Smooth muscle cell (in vitro differentiated cells): Measurements from ENCODE around the gene KIAA1671. TPM values are rescaled to one million over a fixed set of nuclear protein-coding genes. Genes with fewer than 3 reads are reported as not detected.

Experiments used
- DNase-seq: peaks from one replicate; lab custom pipeline; 2025; ENCODE audit not compliant: unreplicated experiment; lab: John Stamatoyannopoulos, UW
- H2AFZ ChIP-seq: fragments of 200-600 bp; sonication (generic); 2 replicates; pipeline ENCODE4 v1.6.0; 2016; ENCODE audit warnings: antibody characterized with exemption, low read depth, mild to moderate bottlenecking
- H3F3A ChIP-seq: fragments of 200-600 bp; sonication (generic); 2 replicates; pipeline ENCODE4 v1.6.0; 2017; ENCODE audit warnings: antibody characterized with exemption, low read depth
- H3K27ac ChIP-seq: fragments of 200-600 bp; sonication (generic); 2 replicates; pipeline ENCODE4 v1.5.1; 2016; ENCODE audit warnings: low read depth, mild to moderate bottlenecking
- H3K27me3 ChIP-seq: fragments of 200-600 bp; sonication (generic); 2 replicates; pipeline ENCODE4 v1.6.1; 2016; ENCODE audit warnings: low read depth, mild to moderate bottlenecking
- H3K36me3 ChIP-seq: fragments of 200-600 bp; sonication (generic); 2 replicates; pipeline ENCODE4 v1.5.1; 2016; ENCODE audit warnings: low read depth
- H3K4me1 ChIP-seq: fragments of 200-600 bp; sonication (generic); 2 replicates; pipeline ENCODE4 v1.5.1; 2016; ENCODE audit warnings: low read depth
- H3K4me2 ChIP-seq: fragments of 200-600 bp; sonication (generic); 2 replicates; pipeline ENCODE4 v1.6.0; 2016; ENCODE audit warnings: mild to moderate bottlenecking
- H3K4me3 ChIP-seq: fragments of 200-600 bp; sonication (generic); 2 replicates; pipeline ENCODE4 v1.5.1; 2016; ENCODE audit warnings: mild to moderate bottlenecking
- H3K79me2 ChIP-seq: fragments of 200-600 bp; sonication (generic); 2 replicates; pipeline ENCODE4 v1.6.0; 2016; ENCODE audit warnings: low read depth, mild to moderate bottlenecking
- H3K9ac ChIP-seq: fragments of 200-600 bp; sonication (generic); 2 replicates; pipeline ENCODE4 v1.6.0; 2016; ENCODE audit warnings: low read depth
- H3K9me3 ChIP-seq: fragments of 200-600 bp; sonication (generic); replicated peaks from 2 replicates; pipeline ENCODE4 v1.5.1; 2016; ENCODE audit warnings: low read depth
- H4K20me1 ChIP-seq: fragments of 200-600 bp; sonication (generic); 2 replicates; pipeline ENCODE4 v1.6.0; 2016; ENCODE audit warnings: low read depth
- WGBS: methylation state at CpG from one replicate; pipeline ENCODE4 v1.1.7; 2016; ENCODE audit warnings: low lambda C conversion rate; 5-methylcytosine and 5-hydroxymethylcytosine counted together
- polyA plus RNA-seq: library from polyadenylated mRNA; unstranded; fragments of >200 nt; fragmentation: Nextera tagmentation; extraction: Ambion mirVana; gene quantifications from 2 replicates; pipeline ENCODE4 v1.2.1, GENCODE V29; 2016
- total RNA-seq: library from RNA; depleted of rRNA; stranded (reverse); fragments of >200 nt; gene quantifications from 2 replicates; pipeline ENCODE4 v1.2.3, GENCODE V29; 2014
- TF ChIP-seq, protein P1 (sequence below): fragments of 200-600 bp; sonication (generic); IDR thresholded peaks from 2 replicates; pipeline ENCODE4 v1.5.1; 2017; ENCODE audit warnings: borderline replicate concordance, mild to moderate bottlenecking, antibody characterized with exemption; ENCODE audit not compliant: insufficient read depth, poor library complexity, severe bottlenecking

The KIAA1671 gene
- total and polyA plus RNA-seq, 2 experiments from 2014 or later, result 1.7 to 7.6 TPM

DNA sequence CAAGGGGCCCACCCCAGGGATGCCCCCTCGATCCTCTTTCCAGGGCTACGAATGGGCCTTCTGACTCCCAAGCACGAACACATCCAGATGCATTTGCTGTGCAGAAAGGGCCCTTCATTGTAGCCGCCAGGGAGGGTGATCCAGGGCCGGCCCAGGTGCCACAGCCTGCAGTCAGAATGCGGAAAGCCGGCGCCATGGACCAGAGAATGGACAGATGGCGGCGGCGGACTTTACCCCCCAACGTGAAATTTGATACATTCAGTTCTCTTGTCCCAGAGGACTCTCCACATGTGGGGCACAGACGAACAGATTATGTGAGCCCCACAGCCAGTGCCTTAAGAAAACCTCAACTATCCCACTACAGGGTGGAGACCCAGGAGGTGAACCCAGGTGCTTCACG, 87.2 kb downstream of the KIAA1671 start:
- DNase-seq, result no peak
- Histone ChIP-seq H3K27ac (no peak overlapping the region), H2AFZ (no peak overlapping the region), H3K4me2 (no peak overlapping the region), H3K9me3 (no peaks in the 10 kb centered on the region), H3K36me3 (no peaks in the 10 kb centered on the region), H3F3A (no peaks in the 10 kb centered on the region), H3K79me2 (no peaks in the 10 kb centered on the region), H3K4me1 (no peaks in the 10 kb centered on the region), H3K9ac (no peak overlapping the region), H3K27me3 (no peaks in the 10 kb centered on the region), H4K20me1 (no peaks in the 10 kb centered on the region), H3K4me3 (no peak overlapping the region)
- 95% methylated on average over 14 of the region's 14 CpGs for WGBS
- TF ChIP-seq, protein P1, sequence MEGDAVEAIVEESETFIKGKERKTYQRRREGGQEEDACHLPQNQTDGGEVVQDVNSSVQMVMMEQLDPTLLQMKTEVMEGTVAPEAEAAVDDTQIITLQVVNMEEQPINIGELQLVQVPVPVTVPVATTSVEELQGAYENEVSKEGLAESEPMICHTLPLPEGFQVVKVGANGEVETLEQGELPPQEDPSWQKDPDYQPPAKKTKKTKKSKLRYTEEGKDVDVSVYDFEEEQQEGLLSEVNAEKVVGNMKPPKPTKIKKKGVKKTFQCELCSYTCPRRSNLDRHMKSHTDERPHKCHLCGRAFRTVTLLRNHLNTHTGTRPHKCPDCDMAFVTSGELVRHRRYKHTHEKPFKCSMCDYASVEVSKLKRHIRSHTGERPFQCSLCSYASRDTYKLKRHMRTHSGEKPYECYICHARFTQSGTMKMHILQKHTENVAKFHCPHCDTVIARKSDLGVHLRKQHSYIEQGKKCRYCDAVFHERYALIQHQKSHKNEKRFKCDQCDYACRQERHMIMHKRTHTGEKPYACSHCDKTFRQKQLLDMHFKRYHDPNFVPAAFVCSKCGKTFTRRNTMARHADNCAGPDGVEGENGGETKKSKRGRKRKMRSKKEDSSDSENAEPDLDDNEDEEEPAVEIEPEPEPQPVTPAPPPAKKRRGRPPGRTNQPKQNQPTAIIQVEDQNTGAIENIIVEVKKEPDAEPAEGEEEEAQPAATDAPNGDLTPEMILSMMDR, result no peak

DNA sequence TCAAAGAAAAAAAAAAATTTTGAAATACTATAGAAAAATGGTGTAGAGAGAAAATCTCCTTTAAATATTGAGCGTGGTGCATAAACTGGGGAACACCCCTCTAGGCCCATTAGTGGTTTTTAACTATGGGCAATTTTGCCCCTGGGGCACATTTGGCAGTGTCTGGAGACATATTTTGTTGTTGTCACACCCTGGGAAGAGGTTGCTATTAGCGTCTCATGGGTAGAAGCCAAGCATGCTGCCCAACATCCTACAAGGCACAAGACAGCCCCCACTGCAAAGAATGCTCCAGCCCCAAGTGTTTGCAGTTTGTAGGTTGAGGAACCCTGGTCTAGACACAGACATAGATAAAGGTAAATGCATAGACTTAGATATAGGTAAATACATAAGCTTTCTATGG, 92.6 kb downstream of the KIAA1671 start:
- H3K36me3 ChIP-seq, result no peaks in the 10 kb centered on the region
- 80% methylated on average over 2 of the region's 2 CpGs for WGBS
- H3K27ac ChIP-seq, result no peak overlapping the region
- no peaks in the 10 kb centered on the region for H3K27me3 ChIP-seq
- H3K9ac ChIP-seq, result no peak overlapping the region
- H3K79me2 ChIP-seq, result no peaks in the 10 kb centered on the region
- H3F3A ChIP-seq, result no peaks in the 10 kb centered on the region
- no peaks in the 10 kb centered on the region for H3K4me1 ChIP-seq
- TF ChIP-seq, protein P1, result no peak
- no peak for DNase-seq
- H3K4me3 ChIP-seq, result no peak overlapping the region
- H3K9me3 ChIP-seq, result no peaks in the 10 kb centered on the region
- H2AFZ ChIP-seq, result no peak overlapping the region
- H4K20me1 ChIP-seq, result no peaks in the 10 kb centered on the region
- H3K4me2 ChIP-seq, result no peak overlapping the region

DNA sequence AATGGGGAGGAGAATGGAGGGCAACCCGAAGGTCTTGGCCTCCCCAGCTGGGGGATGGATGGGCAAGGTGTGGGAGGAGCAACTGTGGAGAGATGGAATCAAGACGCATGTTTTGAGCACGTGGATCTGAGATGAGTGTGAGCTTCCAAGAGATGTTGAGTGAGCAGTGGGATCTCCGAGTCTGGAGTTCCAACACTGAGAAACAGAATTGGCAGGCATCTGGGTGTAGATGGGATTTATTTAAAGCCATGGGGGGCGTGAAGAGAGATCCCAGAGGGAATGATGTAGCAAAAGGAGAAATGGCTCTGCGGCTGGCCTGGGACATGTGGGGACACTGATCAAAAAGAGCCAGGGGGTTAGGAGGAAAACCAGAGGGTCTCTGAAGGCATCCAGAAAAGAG, 95.6 kb downstream of the KIAA1671 start:
- H3K79me2 ChIP-seq, result no peaks in the 10 kb centered on the region
- 85% methylated on average over 6 of the region's 6 CpGs for WGBS
- no peaks in the 10 kb centered on the region for H3K36me3 ChIP-seq
- no peak overlapping the region for H3K4me2 ChIP-seq
- H2AFZ ChIP-seq, result no peak overlapping the region
- no peaks in the 10 kb centered on the region for H4K20me1 ChIP-seq
- no peak overlapping the region for H3K9ac ChIP-seq
- no peak overlapping the region for H3K4me3 ChIP-seq
- no peak overlapping the region for H3K27ac ChIP-seq
- no peaks in the 10 kb centered on the region for H3K4me1 ChIP-seq
- TF ChIP-seq, protein P1, result no peak
- H3K27me3 ChIP-seq, result no peaks in the 10 kb centered on the region
- no peaks in the 10 kb centered on the region for H3K9me3 ChIP-seq
- no peaks in the 10 kb centered on the region for H3F3A ChIP-seq
- no peak for DNase-seq
